GM20431 (cell line): ENCODE measurements around the gene VPS13D.

Experiments used
- in situ Hi-C: fragments of 300-500 bp; cut with MseI, MboI; formaldehyde crosslinking; loops from one replicate; pipeline ENCODE4 v1.15.0; 2020; ENCODE audit warnings: low sequenced_read_pairs; ENCODE audit not compliant: unreplicated experiment

VPS13D gene

GRCh38 chr1:12472798-12473551 is 243.1 kb downstream of the VPS13D start:
- in situ Hi-C loops, result no loop called here

- in situ Hi-C loops, result no loop called here
Measured at GRCh38 chr1:12473596-12474362, 243.9 kb downstream of the VPS13D start.

- in situ Hi-C loops, result no loop called here
Measured at GRCh38 chr1:12475101-12475500, 245.3 kb downstream of the VPS13D start.

GRCh38 chr1:12475530-12475934 is 245.7 kb downstream of the VPS13D start:
- in situ Hi-C loops, result no loop called here

- in situ Hi-C loops, result no loop called here
Measured at GRCh38 chr1:12475947-12476346, 246.1 kb downstream of the VPS13D start.

GRCh38 chr1:12477314-12477713 is 247.5 kb downstream of the VPS13D start:
- in situ Hi-C loops, result no loop called here

- in situ Hi-C loops, result no loop called here
Measured at GRCh38 chr1:12477936-12478611, 248.2 kb downstream of the VPS13D start.

- in situ Hi-C loops, result no loop called here
Measured at GRCh38 chr1:12478612-12478985, 248.8 kb downstream of the VPS13D start.

- in situ Hi-C loops, result no loop called here
Measured at GRCh38 chr1:12479311-12479710, 249.5 kb downstream of the VPS13D start.

- in situ Hi-C loops, result no loop called here
Measured at GRCh38 chr1:12480041-12480440, 250.2 kb downstream of the VPS13D start.

- in situ Hi-C loops, result no loop called here
Measured at GRCh38 chr1:12480748-12481362, 251.0 kb downstream of the VPS13D start.

- in situ Hi-C loops, result no loop called here
Measured at GRCh38 chr1:12481928-12482327, 252.1 kb downstream of the VPS13D start.

- in situ Hi-C loops, result no loop called here
Measured at GRCh38 chr1:12482988-12483387, 253.2 kb downstream of the VPS13D start.

GRCh38 chr1:12485231-12486058 is 255.6 kb downstream of the VPS13D start:
- in situ Hi-C loops, result no loop called here

- in situ Hi-C loops, result no loop called here
Measured at GRCh38 chr1:12486059-12486341, 256.2 kb downstream of the VPS13D start.

- in situ Hi-C loops, result no loop called here
Measured at GRCh38 chr1:12486401-12487005, 256.7 kb downstream of the VPS13D start.

- in situ Hi-C loops, result no loop called here
Measured at GRCh38 chr1:12487520-12487919, 257.7 kb downstream of the VPS13D start.

GRCh38 chr1:12488666-12489354 is 259.0 kb downstream of the VPS13D start:
- in situ Hi-C loops, result no loop called here

GRCh38 chr1:12490532-12491142 is 260.8 kb downstream of the VPS13D start:
- in situ Hi-C loops, result no loop called here
